Stimulated activated CD8-positive, alpha-beta memory T cell treated with anti-CD3 and anti-CD28 coated beads, Interleukin-7, amount 100 ng/mL, for 48 hours (primary cell): ENCODE results near the gene TNK2.

Experiments used
- DNase-seq, 2 donors: peaks; one replicate each; pipeline ENCODE4 v3.0.0-alpha.2; 2020; ENCODE audit warnings: low read depth in 1 of 2; ENCODE audit errors: extremely low read depth in 1 of 2

TNK2 gene

DNA sequence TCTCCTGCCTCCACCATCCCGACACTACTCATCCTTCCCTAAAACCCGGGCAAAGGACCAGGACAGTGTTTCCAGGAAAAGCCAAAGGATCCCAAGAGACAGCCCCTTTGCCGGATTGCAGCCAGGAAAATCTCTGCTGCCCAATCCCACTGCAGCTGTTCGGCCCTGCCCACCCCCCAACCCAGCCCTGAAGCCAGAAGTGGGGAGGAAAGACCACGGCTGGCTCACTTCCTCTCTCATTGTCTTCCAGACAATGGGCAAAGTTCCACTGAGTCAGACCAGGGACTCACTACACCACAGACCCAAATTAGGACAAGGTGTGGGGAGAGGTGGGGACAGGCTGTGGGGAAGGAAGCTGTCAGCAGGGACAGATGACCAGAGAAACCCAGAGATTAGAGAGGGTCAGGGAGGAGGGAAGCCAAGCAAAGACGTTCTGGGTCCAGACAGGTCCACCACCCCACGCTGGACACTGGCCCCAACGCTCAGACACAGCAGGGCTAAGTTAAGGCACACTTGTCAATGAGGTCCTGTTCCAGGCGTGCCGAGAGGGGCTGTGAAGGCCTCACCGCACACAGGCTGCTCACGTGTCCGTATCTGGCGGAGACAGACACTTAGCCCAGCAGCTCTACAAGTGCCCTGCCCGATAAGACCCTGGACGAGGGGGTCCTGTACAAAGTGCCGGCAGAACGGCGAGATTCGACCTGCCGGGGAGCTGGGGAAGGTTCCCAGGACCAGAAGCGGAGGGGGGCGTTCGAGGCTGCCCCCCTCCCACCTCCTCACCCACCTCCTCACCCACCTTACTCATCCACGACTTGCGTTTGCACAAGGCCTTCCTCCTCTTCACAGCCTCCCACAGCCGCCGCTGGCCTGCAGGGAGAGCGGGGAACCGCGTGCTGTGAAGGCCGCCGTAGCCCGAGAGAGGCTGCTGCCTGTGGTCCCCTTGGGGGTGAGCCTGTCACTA lies 21.9 kb downstream of the TNK2 start:
- DNase-seq = no peak

- DNase-seq = no peak
Observed at GRCh38 chr3:195885036-195885891, 23.1 kb downstream of the TNK2 start.

- DNase-seq = no peak
Observed at GRCh38 chr3:195884691-195885035, 23.7 kb downstream of the TNK2 start.

DNA sequence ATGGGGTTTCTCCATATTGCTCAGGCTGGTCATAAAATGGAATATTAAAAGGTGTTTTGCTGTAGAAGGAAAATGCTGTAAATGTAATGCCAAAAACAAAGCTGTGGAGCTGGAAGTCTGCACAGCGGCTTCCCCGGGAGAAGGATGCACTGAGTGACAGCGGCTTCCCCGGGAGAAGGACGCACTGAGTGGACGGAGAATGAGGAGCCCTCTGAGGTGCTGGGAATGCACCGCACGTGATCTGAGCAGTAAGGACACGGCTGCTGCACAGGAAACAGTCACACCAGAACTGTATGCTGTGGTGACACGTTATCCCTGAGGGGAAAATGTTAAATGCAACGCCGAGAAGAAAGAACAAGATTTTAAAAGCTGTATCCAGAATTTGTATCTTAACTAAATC lies 24.6 kb downstream of the TNK2 start:
- no peak for DNase-seq

DNA sequence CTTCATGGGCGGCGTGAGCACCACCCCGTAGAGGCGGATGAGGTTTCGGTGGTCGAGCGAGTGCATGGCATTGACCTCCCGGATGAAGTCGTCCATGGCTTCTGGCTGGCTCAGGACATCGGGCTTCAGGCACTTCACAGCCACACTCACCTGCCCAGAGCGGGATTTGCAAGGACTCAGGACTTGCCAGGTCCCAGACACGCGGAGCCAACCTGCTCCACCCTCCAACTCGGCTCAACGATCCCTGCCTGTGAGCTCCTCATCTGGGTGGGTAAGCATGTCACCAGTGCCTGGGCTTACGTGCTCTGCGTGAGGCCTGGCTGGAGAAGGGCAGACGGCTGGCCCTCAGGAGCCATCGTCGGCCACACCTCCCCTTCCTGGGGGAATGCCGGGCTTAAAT lies 25.2 kb downstream of the TNK2 start:
- no peak for DNase-seq

DNA sequence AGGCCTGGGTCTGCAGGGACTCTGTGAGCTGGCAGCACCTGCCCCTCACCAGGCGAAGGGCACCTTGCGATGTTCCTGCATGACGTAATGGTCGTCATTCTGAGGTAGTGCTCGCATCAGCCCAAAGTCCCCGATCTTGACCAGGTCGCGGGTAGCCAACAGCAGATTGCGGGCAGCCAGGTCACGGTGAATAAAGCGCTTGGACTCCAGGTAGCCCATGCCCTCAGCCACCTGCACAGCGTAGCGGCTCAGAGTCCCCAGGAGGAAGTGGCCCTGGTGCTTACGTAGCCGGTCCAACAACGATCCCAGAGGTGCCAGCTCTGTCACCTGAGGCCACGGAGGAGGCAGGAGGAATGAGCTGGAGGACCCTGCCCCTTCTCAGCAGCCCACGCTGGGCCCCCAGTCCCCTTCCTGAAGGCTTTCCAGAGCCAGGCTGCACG lies 26.3 kb downstream of the TNK2 start:
- no peak for DNase-seq

GRCh38 chr3:195881276-195881988 lies 26.9 kb downstream of the TNK2 start:
- no peak for DNase-seq

- no peak for DNase-seq
Observed at GRCh38 chr3:195880037-195880431, 28.3 kb downstream of the TNK2 start.

DNA sequence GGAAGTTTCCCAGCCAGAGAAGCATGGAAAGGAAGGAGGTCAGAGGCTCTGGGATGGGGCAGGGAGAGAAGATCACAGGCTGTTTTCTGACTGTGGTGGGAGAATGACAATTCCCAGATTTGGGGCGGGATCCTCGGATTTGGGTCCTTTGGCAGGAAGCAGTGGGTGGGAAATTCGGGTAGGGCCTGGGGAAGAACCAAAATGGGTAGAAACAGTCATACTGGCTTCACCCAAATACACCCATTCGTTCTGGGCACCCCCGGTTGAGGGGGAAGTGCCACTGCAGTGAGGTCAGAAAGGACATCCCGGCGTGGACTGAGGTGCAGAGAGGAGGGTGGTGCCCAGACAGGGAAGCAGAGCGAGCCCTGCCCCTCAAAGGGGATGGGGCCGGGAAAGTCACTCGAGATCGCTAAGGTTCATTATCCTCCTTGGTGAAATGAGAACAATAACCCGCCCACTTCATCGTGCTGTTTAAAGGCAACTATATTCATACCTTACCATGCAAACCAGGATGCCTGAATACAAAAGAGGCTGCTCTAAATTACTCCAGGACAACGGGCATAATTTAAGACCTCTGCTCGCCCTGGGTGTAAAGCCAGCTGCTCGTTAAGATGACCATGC lies 28.8 kb downstream of the TNK2 start:
- no peak for DNase-seq

DNA sequence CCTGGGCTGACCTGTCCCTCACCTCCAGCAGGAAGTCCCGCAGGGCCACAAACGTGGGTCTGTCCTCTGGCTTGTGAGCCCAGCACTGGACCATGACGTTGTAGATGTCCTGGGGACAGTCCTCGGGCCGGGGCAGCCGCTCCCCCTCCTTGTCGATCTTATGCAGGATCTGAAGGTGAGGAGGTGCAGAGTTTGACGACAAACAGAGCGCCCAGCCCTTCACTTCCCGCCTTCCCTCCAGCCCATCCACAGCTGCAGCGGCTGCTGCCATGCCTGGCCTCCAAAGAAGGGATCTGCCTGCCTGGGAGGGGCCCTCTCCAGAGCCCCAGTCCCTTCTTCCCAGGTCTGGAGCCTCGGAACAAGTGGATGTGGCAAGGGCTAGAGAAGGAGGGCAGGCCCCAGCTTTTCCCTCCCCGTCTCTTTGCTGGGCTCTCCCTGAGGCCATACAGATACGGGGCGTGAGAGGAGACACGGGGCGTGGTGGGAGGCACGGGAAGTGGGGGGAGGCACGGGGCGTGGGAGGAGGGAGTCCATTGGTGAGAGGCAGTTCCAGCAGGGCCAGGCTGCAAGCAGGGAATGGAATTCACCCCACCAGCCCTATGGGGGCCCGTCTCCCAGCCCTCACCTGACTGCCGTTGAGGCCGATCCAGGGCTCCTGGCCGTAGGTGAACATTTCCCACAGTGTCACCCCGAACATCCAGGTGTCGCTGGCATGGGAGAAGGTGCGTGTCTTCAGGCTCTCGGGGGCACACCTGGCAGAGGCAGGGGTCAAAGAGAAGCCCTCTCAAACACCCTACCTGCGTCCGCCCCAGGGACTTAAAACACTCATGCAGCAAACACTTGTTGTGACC lies 29.7 kb downstream of the TNK2 start:
- no peak for DNase-seq

DNA sequence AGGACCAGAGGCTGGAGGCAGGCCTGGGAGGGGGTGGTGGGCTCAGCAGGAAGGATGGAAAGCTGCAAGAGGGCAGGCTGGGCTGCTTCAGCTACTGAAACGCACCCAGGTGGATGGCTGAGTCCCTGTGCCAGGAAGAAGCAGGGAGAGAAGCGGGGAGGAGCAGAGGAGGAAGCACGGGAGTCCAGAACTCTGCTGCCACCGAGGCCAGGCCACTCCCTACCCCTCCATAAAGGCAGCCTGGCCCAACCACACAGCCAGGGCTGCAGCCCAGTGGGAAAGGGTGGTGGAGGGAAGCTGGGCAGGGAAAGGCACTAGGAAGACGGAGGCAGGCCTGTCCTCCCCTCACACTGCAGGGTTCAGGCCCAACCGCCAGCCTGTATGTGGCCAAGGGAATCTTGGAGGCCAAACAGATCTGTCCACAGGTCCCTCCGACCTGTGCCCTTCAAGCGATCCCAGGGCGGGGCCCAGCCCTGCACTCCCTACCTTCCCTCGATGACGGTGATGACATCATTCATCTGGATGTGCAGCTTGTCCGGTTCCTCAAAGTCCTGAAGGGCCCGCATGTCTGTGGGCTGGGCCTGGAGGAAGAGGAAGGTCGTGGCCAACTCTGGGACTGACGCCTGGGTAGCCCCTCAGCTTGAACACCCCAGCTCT lies 30.5 kb downstream of the TNK2 start:
- no peak for DNase-seq

DNA sequence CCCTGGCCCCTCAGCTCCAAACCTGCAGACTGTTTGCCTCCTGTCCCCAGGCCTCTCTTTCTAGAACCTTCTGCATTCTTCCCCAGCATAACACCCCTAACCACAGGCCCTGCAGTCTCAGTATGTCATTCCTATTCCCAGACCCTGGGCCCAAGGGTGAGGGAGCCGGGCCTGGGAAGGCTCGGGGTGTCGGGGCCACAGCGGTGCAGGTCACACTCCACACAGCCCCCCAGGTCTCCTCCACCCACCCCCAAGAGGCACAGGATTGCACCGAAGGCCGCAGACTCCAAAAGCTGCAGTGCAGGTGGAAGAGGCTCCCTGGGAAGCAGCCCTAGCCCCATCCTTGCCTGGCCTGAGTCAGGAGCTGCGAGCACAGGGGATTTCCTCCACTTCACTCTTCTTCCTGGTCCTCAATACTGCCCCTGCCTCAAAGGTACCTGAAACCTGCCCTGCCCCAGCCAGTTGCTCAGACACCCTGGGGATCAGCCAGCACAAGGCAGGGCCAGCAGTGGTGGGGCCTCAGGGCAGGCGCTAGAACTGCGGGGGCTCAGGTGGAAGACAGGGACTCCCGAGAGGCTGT lies 31.1 kb downstream of the TNK2 start:
- no peak for DNase-seq

GRCh38 chr3:195876297-195877064 lies 31.9 kb downstream of the TNK2 start:
- DNase-seq = no peak

DNA sequence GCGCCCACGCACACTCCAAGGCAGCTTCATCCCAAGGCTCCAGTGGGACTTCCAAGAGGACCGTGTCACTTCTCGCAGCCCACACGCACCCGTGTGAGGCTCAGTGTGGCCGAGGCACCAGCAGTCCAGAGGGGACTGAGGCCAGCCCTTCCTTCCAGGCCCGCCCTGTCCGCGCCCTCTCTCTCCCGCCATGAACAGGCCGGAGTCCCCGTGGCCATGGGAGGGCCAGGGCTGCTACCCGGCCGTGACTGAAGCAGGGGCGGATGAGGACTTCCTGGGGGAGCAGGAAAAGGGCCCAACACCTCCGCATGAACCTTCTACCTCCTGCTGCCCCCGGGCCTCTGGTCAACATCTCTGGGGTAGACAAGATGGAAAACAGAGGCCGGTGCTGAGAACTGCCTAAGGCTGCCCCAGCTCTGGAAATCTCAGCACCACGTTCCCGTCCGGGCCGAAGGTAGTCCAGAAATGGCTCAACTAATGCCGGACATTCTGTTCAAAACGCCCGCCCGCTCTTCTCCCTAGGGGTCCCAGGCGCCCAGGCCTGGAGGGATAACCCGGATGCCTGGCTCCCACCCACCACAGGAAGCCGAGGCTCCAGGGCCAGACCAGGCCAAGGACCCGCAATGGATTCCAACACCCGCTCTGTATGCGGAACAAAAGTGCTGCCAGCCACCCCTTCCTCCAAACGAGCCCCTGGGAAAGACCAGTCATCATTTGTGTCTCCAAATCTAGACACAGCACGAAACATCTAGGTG lies 32.7 kb downstream of the TNK2 start:
- no peak for DNase-seq

- DNase-seq = no peak
Observed at GRCh38 chr3:195873971-195874370, 34.4 kb downstream of the TNK2 start.

GRCh38 chr3:195873281-195873887 lies 35.0 kb downstream of the TNK2 start:
- no peak for DNase-seq

DNA sequence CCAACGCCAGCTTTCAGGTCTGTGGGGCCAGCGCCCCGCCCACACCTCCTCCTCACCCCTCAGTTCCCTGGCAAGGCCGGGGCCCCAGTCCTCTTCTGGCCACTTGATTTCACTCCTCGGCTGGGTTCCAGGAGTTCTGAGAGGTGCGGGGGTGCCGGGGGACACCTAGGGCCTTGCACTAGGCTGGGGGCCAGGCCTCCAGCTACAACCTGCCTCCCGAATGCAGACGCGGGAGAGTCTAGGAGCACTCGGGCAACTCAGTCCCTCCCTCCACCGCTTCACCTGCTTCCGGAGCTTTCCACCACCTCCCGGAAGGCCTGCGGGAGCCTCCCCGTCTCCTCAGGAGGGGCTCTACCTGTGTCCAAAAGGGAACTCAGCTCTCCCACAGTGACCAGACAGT lies 35.6 kb downstream of the TNK2 start:
- DNase-seq = no peak
